T-helper 2 cell treated with Interferon-gamma antibody and Interleukin-4, amounts not matched to agents 100 ng/mL and 5 ng/mL, for 36 hours (primary cell): Measurements from ENCODE around the gene ATP6V1F. TPM values are rescaled to one million over a fixed set of nuclear protein-coding genes. Genes with fewer than 3 reads are reported as not detected.

ENCODE experiments used
- intact Hi-C: fragments of 100-400 bp; cut with micrococcal nuclease; formaldehyde crosslinking; loops from one replicate; pipeline ENCODE4 v1.15.1; 2023
- total RNA-seq: library from RNA; stranded (reverse); gene quantifications from 2 replicates; pipeline ENCODE4 v1.2.3, GENCODE V29; 2022

Gene ATP6V1F
- total RNA-seq, 1 donor from 2014 or later, result 107 TPM

DNA sequence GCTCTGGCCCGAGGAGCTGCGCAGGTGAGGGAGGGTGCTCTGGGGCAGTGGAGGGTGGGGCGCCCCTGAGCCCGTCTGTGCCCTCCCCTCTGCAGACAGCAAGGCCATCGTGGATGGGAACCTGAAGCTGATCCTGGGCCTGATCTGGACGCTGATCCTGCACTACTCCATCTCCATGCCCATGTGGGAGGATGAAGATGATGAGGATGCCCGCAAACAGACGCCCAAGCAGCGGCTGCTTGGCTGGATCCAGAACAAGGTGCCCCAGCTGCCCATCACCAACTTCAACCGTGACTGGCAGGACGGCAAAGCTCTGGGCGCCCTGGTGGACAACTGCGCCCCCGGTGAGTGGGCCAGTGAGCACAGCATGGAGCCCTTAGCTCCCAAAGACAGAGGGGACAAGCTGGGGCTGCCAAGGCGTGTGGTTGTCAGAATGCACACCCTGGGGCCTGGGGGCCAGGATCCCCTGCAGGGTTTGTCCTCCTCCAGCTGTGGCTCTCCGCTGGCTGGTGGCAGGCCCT lies 27.4 kb upstream of the ATP6V1F start:
- intact Hi-C loops, result no loop called here

DNA sequence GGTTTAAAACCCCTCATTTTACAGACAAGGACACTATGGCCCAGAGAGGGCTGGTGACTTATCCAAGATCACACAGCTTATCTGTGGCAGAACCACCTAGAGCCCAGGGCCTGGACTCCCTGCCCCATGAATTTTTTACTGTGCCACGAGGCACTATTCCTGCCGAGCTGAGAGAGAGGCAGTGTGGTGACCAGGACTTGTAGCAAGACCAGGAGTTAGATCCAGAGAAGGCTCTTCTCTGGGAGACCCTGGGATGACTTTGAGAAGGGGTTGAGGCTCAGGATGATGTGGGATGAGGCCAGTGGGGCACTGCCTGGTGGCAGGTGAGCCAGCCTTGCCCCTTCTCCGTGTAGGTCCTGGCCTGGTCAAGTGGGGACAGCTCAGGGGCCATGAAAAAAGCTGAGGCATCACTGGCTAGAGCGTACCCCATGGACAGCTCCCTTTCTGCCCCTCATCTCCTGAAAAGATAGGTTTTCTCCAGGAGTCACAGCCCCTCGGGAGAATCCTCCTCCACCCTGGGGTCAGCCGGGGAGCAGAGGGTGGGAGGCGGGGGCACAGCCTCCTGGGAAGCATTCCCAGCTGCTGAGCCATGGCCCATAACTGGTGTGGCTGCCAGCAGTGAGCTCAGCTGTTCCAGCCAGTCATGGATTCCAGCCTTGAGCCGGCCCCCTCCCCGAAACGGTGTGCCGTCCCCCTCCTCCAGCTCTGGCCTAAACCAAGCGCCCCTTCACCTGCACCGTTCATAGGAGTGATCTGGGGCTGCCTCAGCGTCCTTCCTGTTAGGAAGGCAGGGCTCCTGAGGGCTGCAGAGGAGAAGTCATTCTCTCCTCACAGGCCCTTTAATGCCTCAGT lies 26.6 kb upstream of the ATP6V1F start:
- intact Hi-C loops, result no loop called here

DNA sequence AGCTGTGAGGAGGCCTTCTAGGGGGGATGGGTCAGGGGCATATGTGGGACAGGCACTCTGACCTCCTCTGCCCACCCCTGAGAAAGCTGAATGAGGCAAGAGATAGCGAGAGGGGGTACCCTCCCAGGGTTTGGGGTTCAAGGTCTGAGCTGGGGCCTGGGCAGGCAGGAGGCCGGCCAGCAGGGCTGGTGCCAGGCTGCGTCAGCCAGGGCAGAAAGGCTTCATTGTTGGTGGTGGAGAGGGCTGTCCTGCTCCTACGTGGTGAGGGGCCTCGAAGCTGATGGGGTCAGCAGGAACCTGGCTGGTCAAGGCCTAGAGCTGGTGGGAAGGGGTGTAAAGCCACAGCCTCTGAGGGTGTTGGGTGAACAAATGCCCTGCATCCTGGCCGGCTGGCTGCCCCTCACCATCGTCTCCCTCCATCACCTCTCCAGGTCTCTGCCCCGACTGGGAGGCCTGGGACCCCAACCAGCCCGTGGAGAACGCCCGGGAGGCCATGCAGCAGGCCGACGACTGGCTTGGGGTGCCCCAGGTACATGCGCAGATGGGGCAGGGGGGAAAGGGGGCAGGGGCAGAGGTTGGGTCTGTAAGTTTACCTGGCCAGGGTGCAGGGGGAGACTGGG lies 25.8 kb upstream of the ATP6V1F start:
- intact Hi-C loops, result no loop called here

DNA sequence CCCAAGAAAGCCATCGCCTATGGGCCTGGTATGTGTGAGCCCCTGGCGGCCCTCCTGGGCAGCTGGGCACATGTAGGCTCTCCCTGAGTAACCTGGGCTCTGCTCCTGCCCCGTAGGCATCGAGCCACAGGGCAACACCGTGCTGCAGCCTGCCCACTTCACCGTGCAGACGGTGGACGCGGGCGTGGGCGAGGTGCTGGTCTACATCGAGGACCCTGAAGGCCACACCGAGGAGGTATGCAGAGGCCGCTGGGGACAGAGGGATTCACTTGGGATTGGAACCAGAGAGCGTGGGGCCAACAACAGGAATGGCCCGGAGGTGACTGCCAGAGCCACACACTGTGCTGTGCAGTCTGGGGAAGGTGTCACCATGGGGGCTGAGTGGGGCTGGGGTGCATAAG lies 25.1 kb upstream of the ATP6V1F start:
- intact Hi-C loops, result no loop called here

DNA sequence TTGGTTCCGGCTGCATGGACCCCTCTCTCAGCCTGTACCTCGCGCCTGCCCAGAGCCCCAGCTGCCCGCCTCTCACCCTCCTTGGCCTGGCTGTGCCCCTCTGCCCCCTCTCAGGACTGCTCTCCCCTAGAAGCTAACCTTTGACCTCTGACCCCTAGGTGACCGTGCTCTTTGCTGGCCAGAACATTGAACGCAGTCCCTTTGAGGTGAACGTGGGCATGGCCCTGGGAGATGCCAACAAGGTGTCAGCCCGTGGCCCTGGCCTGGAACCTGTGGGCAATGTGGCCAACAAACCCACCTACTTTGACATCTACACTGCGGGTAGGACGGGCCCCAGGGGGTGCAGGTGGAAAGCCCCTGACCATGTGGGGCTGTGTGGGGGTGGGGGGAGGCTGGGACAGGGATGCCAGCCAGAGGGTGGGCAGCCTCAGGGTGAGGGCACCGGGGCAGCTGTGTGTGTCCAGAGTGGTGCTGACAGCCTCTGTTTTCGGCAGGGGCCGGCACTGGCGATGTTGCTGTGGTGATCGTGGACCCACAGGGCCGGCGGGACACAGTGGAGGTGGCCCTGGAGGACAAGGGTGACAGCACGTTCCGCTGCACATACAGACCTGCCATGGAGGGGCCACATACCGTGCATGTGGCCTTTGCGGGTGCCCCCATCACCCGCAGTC lies 24.4 kb upstream of the ATP6V1F start:
- intact Hi-C loops, result no loop called here

DNA sequence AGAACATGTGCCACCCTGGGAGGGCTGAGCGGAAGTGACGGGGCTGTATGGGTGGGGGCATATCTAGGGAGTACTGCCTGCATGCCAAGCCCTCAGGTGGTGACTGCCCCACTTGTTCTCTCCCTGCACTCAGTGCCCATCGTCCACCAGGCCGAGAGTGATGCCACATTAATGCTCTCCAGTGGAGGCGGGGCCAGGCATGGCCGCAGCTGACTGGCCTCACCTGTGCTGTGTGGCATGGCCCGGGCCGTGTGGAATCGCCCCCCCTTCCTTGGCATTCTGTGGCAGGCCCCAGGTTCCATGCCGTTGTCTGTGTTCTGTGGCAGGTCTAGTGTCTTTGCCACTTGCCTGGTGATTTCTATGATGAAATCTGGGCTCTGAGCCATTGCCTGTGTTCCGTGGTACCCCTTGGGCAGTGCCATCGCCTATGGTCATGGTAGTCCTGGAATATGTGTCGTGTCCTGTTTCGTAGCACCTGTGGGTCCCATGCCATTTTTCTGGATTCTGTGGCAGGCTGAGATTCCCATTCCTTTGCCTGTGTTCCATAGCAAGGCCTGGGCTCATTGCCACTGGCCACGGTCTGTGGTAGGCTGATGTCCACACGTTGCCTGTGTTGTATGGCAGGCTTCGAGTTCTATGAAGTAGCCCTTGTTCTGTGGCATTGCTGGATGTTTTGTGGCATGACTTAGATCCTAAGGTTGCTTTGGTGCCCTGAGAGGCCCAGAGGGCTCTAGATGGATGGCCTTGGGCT lies 23.5 kb upstream of the ATP6V1F start:
- intact Hi-C loops, result no loop called here

DNA sequence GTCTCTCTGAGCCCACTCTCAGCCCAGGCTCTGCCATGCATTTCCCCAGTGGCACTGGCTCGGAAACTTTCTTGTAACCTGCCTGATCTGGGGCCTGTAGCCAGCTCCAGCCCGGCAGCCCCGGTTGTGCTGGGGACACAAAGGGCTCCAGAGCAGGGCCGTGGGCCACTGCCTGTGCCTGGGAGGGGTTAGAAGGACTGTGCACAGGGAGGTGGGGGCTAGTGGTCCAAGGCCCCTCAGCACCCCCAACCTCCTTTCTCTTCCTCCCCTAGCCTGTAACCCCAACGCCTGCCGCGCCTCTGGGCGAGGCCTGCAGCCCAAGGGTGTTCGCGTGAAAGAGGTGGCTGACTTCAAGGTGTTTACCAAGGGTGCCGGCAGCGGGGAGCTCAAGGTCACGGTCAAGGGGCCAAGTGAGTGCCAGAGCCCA lies 22.9 kb upstream of the ATP6V1F start:
- intact Hi-C loops, result no loop called here

DNA sequence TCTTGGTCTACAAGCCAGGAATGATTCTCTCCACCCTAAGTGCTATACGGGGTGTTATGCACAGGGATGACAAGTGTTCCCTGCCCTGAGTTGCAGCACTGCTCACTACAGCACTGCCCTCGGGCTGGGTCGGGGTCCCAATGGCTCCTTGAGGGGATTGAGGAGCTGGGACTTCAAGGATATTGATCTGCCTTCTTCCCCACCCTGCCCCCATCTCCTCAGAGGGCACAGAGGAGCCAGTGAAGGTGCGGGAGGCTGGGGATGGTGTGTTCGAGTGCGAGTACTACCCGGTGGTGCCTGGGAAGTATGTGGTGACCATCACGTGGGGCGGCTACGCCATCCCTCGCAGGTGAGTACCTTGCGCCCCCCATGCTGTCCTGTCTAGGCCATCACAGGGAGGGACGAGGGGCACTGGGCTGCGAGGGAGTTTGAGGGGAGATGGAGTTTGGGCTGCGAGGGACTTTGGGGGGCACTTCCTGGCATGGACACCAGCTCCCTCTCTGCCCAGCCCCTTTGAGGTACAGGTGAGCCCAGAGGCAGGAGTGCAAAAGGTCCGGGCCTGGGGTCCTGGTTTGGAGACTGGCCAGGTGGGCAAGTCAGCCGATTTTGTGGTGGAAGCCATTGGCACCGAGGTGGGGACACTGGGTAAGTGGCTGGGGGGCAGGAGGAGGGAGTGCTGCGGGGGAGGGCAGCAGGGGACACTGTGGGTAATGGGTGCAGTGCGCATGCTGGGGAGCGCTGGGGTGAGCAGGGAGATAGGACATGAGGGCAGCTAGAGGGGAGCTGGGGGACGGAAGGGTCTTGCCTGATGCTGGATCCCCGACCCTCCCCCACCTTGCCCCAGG lies 22.1 kb upstream of the ATP6V1F start:
- intact Hi-C loops, result no loop called here

DNA sequence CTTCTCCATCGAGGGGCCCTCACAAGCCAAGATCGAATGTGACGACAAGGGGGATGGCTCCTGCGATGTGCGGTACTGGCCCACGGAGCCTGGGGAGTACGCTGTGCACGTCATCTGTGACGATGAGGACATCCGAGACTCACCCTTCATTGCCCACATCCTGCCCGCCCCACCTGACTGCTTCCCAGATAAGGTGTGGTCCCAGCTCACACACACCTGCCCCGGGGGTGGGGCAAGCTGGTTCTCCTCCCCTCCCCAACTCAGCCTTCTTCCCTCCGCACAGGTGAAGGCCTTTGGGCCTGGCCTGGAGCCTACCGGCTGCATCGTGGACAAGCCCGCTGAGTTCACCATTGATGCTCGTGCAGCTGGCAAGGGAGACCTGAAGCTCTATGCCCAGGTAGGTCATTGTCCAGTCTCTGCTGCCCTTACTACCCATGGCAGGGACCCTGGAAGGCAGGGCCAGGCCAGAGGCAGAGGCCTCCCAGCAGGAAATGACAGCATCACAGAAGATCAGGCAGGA lies 21.4 kb upstream of the ATP6V1F start:
- intact Hi-C loops, result no loop called here

DNA sequence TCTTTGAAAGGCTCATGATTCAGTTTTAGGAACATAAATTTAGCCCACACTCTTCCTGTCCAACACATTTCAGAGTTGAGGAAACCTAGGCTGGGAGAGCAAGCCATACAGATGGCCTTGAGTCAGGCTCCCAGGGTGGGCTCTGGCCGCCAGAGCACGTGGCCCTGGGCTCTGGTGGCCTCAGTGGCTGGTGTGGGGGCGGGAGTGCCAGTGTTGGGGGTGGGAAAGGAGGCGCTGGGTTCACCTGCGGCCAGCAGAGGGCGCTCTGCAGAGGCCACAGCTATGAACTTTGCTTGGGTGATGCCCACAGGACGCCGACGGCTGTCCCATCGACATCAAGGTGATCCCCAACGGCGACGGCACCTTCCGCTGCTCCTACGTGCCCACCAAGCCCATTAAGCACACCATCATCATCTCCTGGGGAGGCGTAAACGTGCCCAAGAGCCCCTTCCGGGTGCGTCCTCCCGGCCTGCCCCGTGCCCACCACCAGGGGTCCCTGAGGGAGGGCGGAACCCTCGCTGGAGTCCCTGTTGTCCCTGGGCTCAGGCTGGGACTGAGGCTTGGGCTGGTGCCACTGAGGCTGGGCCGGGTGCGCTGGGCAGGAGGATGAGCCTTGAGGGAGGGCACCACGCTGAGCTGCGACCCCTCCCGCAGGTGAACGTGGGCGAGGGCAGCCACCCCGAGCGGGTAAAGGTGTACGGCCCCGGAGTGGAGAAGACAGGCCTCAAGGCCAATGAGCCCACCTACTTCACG lies 20.6 kb upstream of the ATP6V1F start:
- intact Hi-C loops, result loop anchor here (2.0 kb wide), 1 partner anchor 41 kb away; no protein-coding TSS in a partner anchor

DNA sequence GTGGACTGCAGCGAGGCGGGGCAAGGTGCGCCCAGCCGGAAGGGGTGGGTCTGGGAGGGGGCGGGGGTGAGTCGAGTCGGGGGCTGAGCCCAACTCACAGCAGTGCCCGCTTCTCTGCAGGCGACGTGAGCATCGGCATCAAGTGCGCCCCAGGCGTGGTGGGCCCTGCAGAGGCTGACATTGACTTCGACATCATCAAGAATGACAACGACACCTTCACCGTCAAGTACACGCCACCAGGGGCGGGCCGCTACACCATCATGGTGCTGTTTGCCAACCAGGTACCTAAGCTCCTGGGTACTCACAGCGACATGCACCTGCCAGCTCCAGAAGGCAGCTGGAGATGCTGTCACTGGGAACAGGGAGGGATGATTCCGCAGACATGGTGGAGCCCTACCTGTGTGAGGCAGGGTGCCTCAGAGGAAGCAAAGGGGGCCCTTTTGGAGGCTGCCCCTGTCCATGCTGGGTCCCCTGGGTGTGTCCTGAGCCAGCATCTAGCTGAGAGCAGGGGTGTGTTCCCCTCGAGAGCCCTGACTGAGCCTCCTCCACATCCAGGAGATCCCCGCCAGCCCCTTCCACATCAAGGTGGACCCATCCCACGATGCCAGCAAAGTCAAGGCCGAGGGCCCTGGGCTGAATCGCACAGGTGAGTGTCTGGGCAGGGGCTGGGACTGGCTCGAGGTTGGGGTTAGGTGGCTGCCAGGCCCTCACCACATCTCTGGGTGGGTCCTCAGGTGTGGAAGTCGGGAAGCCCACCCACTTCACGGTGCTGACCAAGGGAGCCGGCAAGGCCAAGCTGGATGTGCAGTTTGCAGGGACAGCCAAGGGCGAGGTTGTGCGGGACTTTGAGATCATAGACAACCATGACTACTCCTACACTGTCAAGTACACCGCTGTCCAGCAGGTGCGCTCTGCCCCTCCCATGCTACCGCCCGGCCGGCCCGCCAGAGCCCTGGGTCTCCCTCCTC lies 19.7 kb upstream of the ATP6V1F start:
- intact Hi-C loops, result loop anchor here (2.0 kb wide), 1 partner anchor 40 kb away; no protein-coding TSS in a partner anchor

DNA sequence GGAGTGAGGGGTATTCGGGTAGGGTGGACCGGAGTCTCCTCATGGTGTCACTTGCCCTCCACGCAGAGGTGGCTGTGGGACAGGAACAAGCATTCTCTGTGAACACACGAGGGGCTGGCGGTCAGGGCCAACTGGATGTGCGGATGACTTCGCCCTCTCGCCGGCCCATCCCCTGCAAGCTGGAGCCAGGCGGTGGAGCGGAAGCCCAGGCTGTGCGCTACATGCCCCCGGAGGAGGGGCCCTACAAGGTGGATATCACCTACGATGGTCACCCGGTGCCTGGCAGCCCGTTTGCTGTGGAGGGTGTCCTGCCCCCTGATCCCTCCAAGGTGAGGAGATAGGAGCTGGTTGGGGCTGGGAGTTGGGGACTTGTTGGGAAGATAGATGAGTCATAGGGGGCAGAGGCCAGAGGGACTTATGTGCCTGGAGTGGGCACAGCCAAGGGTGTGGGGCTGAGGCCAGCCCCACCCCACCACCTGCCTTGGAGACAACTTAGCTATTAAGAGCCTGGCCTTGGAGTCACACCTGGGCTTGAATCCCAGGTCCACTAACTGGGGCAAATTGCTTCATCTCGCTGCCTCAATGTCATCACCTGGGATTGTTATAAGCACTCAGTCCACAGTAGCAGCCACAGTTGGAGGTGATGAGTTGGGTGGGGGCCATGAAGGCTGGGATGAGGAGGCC lies 18.6 kb upstream of the ATP6V1F start:
- intact Hi-C loops, result loop anchor here (2.0 kb wide), 1 partner anchor 39 kb away; no protein-coding TSS in a partner anchor

DNA sequence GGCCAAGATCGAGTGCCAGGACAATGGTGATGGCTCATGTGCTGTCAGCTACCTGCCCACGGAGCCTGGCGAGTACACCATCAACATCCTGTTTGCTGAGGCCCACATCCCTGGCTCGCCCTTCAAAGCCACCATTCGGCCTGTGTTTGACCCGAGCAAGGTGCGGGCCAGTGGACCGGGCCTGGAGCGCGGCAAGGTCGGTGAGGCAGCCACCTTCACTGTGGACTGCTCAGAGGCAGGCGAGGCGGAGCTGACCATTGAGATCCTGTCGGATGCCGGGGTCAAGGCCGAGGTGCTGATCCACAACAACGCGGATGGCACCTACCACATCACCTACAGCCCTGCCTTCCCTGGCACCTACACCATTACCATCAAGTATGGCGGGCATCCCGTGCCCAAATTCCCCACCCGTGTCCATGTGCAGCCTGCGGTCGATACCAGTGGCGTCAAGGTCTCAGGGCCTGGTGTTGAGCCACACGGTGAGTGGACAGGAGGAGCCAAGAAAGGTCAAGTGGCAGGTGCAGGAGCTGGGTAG lies 17.8 kb upstream of the ATP6V1F start:
- intact Hi-C loops, result no loop called here

DNA sequence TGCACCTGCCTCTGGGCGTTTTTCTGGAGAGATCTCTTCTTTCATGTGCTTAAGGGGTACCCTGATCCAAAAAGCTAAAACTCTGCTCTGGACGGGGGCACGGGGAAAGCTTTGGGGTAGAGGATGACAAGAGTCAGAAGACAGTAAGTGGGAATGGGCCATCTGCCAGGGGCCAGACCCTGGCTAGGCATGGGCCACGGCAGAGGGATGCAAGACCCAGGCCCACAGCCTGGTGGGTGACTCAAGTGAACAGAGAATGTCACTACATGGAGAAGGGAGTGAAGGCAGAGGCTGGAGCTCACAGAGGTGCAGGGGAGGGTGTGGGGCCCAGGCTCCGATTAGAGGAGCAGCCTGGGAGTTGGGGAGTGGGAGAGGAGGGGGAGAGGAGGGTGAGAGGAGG lies 17.2 kb upstream of the ATP6V1F start:
- intact Hi-C loops, result no loop called here

DNA sequence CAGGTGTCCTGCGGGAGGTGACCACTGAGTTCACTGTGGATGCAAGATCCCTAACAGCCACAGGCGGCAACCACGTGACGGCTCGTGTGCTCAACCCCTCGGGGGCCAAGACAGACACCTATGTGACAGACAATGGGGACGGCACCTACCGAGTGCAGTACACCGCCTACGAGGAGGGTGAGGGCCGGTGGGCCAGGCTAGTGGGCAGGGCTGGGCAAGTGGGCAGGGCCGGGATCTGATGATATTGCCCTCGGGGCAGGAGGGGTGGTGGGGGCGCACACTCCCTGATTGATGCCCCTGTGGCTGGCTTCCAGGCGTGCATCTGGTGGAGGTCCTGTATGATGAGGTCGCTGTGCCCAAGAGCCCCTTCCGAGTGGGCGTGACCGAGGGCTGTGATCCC lies 16.7 kb upstream of the ATP6V1F start:
- intact Hi-C loops, result no loop called here

DNA sequence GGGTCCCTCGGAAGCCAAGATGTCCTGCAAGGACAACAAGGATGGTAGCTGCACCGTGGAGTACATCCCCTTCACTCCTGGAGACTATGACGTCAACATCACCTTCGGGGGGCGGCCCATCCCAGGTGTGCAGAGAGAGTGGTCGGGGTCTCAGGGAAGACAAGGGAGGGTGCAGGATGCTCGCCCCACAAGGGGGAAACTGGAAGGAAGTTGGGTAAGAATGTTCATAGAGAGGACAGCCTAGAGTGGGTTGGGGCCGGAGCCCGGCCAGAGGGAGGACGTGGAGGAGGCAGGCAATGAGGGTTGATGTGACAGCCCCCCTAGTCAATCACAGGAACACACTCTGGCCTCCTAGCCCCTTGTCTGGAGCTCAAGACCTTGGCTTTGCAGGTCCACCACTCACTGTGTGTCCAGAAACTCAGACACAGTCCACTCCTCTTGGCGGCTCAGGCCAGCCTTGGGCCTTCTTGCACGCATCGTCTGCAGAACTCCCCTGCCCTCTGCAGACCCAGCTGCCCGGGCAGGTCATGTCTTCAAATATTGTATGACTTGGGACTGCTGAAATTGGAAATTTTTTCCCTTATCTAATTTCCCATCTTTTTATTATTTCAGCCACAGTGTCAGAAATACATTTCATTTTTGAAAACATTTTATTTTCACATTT lies 15.7 kb upstream of the ATP6V1F start:
- intact Hi-C loops, result no loop called here

DNA sequence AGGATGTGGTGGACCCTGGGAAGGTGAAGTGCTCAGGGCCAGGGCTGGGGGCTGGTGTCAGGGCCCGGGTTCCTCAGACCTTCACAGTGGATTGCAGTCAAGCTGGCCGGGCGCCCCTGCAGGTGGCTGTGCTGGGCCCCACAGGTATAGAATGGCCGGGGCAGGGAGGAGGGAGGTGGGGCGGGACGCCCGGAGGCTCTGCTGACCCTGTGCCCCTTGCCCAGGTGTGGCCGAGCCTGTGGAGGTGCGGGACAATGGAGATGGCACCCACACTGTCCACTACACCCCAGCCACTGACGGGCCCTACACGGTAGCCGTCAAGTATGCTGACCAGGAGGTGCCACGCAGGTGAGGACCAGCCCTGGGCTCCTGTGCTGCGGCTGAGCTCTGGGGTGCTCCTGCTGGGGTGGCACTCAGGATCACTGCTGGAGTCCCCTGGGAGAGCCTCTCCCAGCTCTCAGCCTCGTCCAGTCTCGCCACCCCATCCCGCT lies 14.9 kb upstream of the ATP6V1F start:
- intact Hi-C loops, result no loop called here
